ENCODE results near the gene ST6GALNAC4.
A peak's percentile ranks its signal among the peaks of the same experiment; 100 is the strongest.

ST6GALNAC4 gene, protein sequence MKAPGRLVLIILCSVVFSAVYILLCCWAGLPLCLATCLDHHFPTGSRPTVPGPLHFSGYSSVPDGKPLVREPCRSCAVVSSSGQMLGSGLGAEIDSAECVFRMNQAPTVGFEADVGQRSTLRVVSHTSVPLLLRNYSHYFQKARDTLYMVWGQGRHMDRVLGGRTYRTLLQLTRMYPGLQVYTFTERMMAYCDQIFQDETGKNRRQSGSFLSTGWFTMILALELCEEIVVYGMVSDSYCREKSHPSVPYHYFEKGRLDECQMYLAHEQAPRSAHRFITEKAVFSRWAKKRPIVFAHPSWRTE

DNA sequence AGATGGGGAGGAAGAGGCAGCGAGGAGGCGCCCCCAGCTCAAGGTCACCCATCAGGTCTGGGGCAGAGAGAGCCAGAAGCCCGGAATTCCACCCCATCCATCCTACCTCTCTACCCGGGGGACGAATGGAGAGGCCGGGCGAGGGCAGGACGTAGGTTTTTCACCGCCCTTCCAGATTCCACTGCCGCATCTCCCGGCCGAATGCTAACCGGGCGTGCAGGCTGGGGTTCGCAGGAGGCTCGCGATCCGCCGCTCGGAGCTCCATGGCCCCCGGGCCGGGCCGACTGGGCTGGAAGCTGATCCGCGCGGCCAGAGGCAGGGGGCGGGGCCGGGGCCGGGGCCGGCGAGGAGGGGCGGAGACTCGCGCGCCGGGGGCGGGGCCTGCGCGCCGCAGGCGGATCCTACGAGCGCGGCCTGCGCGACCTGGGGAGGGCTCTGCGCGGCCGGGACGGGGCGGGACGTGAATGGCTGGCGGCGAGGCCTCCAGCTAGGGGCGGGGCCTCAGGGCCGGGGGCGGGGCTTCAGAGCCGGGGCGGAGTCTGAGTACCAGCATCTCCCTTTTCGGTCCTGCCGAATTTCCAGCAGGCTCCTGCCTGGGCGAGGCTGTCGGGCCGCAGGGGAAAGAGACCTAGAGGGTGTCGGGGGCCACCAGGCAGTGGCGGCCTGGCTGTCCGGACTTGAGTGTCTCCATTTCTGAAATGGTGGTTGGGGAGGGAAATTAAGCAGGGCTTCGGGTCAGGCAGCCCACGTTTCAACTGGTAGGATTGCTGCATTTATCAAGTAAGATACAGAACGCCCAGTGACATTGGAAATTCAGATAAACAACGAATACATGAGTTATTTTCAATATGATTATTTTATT lies at the start of gene ST6GALNAC4:
Gene ST6GALNAC4 (minus strand): TSS at position 322 of the 862 bp plus-strand sequence. CDS start 622 bp downstream, outside the sequence.
- peak; percentile 78 for DNase-seq
- in situ Hi-C loops (cut with MboI; ENCODE audit: low pct_unique_long_range_greater_than_20kb, low sequenced_read_pairs): loop anchor here (25.0 kb wide), 1 partner anchor 330 kb away; no protein-coding TSS in a partner anchor

DNA sequence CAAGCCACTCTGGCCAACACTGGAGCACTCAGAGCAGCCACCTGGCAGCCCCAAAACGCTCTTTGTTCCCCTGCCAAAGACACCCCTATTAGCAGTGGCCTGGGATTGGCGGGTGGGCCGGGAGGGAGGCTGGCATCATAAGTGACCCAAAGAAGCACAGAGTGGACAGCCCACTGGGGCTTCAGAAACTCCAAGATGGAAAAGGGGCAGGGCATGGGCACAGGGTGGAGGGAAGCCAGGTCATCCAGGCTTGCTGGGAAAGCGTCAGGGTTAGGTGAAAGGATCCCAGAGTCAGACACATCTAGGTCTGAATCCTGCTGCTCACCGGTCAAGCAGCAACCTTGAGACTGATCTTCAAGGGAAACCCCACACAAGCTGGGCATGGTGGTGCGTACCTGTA lies 49.1 kb upstream of the ST6GALNAC4 start:
- DNase-seq: no peak
- in situ Hi-C loops (cut with MboI; ENCODE audit: low pct_unique_long_range_greater_than_20kb, low sequenced_read_pairs): no loop called here

DNA sequence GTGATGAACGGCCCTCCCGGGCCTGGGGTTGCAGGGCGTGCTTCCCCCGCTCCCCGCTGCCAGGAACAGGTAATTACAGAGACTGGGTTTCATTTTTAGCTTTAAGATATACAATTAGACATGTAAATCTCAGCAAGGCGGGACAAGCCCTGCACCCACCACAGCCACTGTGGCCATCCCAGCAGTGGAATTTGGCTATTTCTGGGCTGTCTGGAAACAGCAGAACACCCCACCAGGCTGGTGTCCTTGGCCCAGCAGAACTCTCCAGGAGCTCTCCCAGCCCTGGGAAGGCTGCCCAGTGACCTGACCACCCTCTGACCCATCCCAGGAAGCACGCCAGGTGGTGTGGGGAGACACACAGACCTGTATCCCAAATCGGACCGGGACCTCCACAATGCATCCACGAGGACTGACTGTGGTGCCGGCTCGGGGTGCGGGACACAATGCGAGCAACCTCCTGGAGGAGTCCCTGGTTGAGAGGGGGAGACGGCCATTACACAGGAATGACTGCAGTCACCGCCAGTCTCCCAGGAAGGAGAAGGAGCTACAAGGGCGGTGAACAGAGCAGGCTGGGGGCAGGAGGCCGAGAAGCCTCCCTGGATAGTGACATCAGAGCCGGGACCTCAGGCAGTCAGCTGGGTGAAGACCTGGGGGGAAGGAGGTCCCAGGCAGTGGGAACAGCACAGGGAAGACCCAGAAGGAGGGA lies 46.7 kb upstream of the ST6GALNAC4 start:
- in situ Hi-C loops (cut with MboI; ENCODE audit: low pct_unique_long_range_greater_than_20kb, low sequenced_read_pairs): no loop called here
- DNase-seq: no peak

DNA sequence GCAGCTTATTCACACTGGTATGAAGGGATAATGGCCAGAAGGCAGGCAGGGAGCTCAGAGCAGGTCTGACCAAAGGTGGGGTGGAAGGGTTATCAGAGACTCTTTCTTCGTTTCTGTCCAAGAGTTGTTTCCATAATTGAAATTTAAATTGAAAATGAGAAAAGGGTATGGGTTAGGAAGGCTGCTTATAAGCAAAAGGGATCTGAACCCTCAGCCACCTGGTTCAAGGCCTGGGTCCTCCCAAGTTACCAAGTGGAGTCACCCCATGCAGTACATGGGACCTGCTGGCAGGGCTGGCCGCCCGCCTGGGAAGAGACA lies 46.2 kb upstream of the ST6GALNAC4 start:
- no peak for DNase-seq
- in situ Hi-C loops (cut with MboI; ENCODE audit: low pct_unique_long_range_greater_than_20kb, low sequenced_read_pairs): no loop called here

DNA sequence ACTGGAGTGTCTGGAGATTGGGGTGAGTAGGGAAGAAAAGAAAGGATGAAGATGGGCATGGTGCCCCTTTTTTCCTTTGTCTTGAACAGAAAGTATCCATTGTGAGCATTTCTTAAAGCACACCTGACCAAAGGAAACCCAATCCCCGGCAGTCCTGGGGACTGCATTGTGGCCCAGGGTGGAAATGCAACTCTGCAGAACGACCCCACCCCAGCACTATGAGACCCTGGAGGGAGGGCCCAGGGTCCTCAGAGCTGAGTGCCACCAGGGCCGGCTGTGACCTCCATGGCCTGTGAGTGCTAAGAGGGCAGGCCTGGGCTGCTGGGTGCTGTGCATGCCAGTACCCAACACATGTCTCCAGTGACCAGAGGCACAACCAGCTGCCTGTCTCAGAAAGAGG lies 45.4 kb upstream of the ST6GALNAC4 start:
- no peak for DNase-seq
- in situ Hi-C loops (cut with MboI; ENCODE audit: low pct_unique_long_range_greater_than_20kb, low sequenced_read_pairs): no loop called here

DNA sequence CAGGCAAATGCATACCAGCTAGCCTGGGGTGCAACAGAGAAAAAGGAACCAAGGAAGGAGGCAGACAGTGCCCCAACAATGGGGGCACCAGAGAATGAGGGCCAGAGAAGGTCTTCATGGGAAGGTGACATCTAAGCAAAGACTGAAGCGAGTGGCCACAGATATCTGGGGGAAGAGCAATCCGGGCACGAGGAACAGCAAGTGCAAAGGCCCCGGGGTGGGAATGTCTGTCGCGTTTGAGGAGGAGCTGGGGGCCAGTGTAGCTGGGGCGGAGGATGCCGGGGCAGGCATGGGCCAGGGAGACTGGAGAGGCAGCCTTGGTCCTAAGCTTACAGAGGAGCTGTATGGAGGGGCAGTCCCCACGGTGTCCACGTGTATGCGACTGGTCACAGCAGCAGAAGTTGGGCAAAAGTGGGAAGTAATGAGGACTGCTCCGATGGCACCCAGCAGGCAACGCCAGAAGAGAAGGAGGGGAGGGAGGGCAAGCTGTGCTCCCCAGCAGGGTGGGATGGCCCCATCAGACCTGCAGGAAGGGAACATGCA lies 44.8 kb upstream of the ST6GALNAC4 start:
- in situ Hi-C loops (cut with MboI; ENCODE audit: low pct_unique_long_range_greater_than_20kb, low sequenced_read_pairs): no loop called here
- DNase-seq: no peak

DNA sequence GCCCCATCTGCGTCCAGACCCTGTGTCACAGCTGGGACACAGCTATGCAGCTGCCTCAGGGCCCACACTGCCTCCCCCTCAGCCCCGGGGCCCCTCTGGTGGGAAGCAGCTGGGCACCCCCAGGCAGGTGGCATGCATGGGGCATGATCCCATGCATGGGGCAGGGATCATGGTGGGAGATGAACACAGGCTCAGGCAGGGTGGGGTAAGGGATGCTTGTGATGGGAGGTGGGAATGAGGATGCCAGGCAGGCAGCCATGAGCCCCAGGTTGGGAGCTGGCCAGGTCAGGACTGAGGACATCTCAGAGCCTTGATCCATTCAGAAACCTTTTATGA lies 44.3 kb upstream of the ST6GALNAC4 start:
- in situ Hi-C loops (cut with MboI; ENCODE audit: low pct_unique_long_range_greater_than_20kb, low sequenced_read_pairs): no loop called here
- DNase-seq: no peak

DNA sequence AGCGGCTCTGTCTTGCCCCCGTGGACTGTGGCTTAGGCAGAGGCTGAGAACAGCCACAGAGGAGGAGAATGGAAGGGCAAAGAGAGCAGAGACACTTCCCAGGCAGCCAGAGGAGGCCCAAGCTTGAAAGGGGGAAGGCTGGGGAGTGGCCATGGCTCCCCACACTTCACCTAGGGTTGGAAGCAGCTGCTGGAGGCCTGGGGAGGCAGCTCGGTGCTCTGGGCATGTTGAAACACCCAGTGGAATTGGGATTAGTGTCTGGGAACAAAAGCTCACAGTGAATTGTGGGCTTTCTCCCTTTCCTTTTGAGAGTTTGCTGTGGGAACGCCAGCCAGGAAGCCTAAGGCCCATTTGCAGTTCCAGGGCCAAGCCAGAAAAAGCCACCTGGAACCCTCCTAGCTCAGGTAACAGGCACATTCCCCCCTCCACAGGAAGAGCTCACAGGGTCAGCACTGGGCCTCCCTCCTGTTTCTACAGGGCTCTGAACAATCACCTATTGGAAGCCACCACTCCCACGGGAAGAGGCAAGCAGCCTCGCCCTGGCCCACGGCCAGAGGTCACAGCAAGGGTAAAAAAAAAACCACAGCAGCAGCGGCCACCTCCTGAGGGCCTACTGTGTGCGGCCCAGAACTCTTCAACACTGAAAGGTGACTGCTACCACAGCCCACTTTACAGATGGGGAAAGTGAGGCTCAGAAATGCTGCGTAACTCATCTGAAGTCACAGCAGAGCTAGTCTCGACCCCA lies 43.7 kb upstream of the ST6GALNAC4 start:
- DNase-seq: no peak
- in situ Hi-C loops (cut with MboI; ENCODE audit: low pct_unique_long_range_greater_than_20kb, low sequenced_read_pairs): no loop called here

DNA sequence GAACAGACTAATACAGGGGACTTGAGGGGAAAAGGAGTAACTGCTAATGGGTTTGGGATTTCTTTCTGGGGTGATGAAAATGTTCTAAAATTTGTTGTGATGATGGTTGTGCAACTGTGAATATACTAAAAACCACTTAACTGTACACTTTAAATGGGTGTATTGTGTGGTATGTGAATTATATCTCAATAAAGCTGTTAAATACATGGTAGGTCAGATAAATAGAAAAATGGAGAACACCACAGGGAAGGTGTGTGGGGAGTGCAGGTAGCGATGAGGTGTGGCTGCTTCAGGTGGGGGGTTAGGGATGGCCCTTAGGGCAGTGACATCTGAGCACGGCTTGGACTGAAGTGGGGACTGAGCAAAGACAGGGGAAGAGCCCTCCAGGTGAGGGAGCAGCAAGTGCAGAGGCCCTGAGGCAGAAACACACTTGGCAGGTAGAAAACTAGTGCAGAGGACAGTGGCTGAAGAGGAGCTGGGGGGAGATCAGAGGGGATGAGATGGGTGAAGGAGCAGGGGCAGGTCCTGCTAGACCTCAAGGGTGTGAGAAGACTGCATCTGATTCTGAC lies 43.1 kb upstream of the ST6GALNAC4 start:
- in situ Hi-C loops (cut with MboI; ENCODE audit: low pct_unique_long_range_greater_than_20kb, low sequenced_read_pairs): no loop called here

DNA sequence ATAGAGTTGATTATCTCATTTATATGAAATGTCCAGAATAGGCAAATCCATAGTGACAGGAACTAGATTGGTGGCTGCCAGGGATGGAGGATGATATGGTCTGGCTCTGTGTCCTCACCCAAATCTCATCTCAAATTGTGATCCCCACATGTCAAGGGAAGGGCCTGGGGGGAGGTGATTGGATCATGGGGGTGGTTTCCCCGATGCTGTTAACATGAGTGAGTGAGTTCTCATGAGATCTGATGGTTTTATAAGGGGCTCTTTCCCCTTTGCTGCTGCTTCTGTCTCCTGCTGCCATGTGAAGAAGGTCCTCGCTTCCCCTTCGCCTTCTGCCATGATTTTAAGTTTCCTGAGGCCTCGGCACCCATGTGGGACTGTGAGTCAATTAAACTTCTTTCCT lies 42.6 kb upstream of the ST6GALNAC4 start:
- no peak for DNase-seq
- in situ Hi-C loops (cut with MboI; ENCODE audit: low pct_unique_long_range_greater_than_20kb, low sequenced_read_pairs): no loop called here

More for the DNA sequence above, 43.1 kb upstream of the ST6GALNAC4 start:
- no peak for DNase-seq

DNA sequence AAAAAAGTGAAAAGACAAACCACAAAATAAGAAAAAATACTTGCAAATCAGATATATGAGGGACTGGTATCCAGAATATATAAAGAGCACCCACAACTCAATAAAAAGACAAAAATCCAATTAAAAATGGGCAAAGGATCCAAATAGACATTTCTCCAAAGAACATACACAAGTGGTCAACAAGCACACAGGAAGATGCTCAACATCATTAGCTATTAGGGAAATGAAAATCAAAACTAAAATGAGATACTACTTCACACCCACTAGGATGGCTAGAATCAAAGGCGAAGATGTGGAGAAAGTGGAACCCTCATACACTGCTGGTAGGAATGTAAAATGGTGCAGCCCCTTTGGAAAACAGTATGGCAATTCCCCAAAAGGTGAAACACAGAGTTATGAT lies 41.9 kb upstream of the ST6GALNAC4 start:
- in situ Hi-C loops (cut with MboI; ENCODE audit: low pct_unique_long_range_greater_than_20kb, low sequenced_read_pairs): no loop called here
- DNase-seq: no peak

DNA sequence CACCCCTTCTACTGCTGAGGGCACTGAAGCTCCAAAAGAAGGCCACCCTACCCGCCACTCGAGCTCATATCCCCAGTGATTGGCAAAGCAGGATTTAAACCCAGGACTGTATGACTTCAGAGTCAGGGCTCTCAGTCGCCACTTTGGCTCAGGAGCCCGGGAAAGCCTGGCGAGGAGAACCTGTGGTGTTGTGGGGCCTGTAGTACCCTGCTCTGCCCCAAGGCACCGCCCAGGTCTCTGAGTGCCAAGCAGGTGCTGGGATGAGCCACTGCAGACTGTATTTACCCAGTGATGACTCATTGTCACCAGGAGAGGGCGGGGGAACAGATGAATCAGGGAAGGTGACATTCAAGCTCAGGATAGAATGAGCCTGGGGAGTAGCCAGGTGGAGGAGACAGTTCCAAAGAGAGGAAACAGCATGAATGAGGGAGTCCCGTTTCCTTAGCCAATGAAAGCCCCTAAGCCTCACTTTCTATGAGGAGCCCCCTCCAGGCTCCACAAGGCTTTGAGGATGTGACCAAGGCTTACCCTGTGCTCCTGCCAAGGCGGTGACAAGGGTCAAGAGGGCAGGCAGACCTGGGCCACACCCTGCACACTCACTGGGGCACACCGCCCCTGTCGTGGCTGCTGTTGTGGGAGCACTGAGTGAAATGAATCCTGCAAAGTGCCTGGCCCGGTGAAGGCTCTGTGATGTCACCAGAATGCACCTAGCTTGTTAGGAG lies 38.6 kb upstream of the ST6GALNAC4 start:
- in situ Hi-C loops (cut with MboI; ENCODE audit: low pct_unique_long_range_greater_than_20kb, low sequenced_read_pairs): no loop called here
- DNase-seq: peak; percentile 63

DNA sequence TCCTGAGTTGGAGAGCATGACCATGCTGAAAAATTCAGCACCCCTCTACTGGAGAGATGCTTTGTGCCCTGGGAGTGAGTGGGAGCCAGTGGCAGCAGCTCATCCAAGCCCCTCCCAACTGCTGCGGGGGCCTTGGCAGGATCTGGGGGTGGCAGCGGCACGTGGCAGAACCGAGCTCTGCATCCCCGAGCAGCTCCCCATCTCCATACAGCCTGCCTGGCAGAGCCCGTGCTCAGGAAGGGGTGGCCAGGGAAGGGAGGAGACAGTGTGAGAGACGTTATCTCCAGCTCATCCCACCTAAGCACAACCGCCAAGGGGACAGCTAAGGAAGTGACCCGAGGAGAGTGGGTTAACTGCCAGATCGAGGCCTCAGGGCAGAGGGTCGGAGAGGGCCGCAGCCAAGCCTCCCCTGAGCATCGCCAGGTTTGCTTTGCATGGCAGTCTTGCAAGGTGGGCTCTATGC lies 38.0 kb upstream of the ST6GALNAC4 start:
- no peak for DNase-seq
- in situ Hi-C loops (cut with MboI; ENCODE audit: low pct_unique_long_range_greater_than_20kb, low sequenced_read_pairs): no loop called here

DNA sequence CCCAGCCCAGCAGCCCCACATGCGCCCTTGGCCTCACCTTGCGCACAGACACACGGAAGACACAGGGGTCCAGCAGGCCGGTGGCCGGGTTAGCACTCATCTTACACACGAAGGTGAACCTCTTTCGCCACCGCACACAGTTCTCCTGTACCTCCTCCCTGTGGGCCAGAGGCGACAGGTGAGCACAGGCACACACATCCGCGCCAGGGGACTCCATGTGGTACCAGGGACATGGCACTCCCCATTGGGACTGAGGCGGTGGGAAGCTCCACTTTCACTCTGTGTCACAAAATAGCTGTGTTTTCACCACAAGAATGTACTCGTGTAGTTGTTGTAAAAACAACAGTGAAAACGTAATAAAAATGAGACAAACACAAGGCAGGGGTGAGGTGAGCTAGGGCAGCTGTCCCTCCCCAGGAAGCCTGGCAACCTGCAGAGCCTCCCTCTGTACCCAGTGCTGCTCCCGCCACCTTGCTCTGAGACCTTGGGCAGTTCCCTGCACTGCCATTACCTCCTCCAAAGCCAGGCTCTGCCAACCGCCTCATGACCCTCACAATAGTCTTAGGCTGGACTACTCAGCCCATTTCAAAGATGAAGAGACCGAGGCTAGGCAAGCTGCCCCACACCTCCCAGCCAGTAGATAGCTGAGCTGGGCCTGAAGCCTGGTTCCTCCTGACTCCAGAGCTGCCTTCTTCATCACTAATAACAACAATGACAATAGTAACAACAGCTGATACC lies 37.1 kb upstream of the ST6GALNAC4 start:
- in situ Hi-C loops (cut with MboI; ENCODE audit: low pct_unique_long_range_greater_than_20kb, low sequenced_read_pairs): no loop called here

DNA sequence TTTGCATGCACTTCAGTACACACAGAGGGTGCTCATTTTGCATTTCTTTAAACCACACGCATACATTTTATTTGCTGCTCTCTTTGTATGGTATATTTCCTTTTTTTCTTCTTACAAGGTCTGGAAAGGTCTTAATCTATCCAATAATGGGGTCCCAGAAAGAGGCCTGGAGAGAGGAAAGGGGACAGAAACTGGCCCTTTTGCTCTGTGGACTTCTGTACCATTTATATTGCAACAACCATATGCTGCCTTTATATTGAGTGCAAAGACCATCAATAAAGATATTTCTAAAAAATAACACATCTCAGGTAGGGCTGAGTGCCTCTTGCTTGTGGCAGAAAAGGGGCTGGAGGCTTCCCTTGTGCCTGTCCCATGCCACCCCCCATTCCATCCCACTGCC lies 36.3 kb upstream of the ST6GALNAC4 start:
- in situ Hi-C loops (cut with MboI; ENCODE audit: low pct_unique_long_range_greater_than_20kb, low sequenced_read_pairs): no loop called here
- no peak for DNase-seq

More for the DNA sequence above, 37.1 kb upstream of the ST6GALNAC4 start:
- DNase-seq: no peak

DNA sequence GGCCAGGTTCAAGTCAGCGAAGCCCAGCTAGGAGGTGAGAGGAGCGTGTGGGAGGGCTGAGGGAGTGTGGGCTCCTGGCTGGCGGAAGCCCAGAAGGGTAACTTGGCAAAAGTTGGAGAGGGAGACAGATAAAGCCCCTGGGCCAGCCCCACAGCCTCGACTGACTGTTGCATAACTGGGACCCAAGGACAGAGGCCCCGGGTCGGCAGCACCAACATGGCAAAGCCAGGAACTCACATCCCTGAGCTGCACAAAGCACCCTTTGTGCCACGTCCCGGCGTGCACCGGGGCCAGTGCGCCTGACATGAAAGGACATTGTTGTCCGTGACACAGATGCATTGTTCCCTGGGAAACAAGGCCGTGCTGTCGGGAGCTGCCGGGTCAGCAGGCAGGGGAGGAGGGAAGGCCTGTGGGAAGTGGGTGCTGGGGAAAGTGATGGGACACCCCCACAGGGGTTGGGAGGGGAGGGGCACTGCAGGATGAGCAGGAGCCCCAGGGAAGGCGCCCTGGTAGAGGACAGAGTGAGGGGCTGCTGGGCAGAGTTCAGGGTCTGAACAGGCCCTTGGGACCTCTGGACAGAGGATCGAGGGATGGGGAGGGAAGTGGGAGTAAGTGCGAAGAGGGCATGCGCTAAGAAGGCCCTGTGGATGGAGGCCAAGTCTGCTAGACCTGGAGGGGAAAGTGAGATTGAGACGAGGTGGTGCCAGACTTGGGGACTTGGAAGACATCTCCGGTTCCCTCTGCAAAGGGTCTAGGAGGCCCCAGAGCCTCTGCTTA lies 33.9 kb upstream of the ST6GALNAC4 start:
- in situ Hi-C loops (cut with MboI; ENCODE audit: low pct_unique_long_range_greater_than_20kb, low sequenced_read_pairs): no loop called here

More for the DNA sequence above, 33.9 kb upstream of the ST6GALNAC4 start:
- DNase-seq: no peak

Measured in KBM-7 (cell line).